HG02981 (cell line): ENCODE results near the gene GGTLC1.
"Not testable (repeated sequence)": the region's sequence is repeated elsewhere in the genome, so short reads cannot be mapped to it uniquely, and the experiment has no call there.

Experiments
- ATAC-seq: cut with Tn5 transposase; IDR thresholded peaks from one replicate; pipeline ENCODE4 v1.9.1; 2021; ENCODE audit warnings: mild to moderate bottlenecking, moderate library complexity; ENCODE audit not compliant: unreplicated experiment

Gene GGTLC1

GRCh38 chr20:23995291-23995690 lies 6.7 kb upstream of the GGTLC1 start:
- not testable (repeated sequence) for ATAC-seq

- ATAC-seq: not testable (repeated sequence)
Observed at GRCh38 chr20:23994001-23994633, 5.5 kb upstream of the GGTLC1 start.

GRCh38 chr20:23993440-23993839 lies 4.9 kb upstream of the GGTLC1 start:
- ATAC-seq: not testable (repeated sequence)

- ATAC-seq: not testable (repeated sequence)
Observed at GRCh38 chr20:23990296-23990695, 1.7 kb upstream of the GGTLC1 start.

- ATAC-seq: not testable (repeated sequence)
Observed at GRCh38 chr20:23988966-23989365, 387 bp upstream of the GGTLC1 start.

- ATAC-seq: not testable (repeated sequence)
Observed at GRCh38 chr20:23986716-23987115, 1.9 kb downstream of the GGTLC1 start.

GRCh38 chr20:23986310-23986709 lies 2.3 kb downstream of the GGTLC1 start:
- ATAC-seq: not testable (repeated sequence)

- ATAC-seq: not testable (repeated sequence)
Observed at GRCh38 chr20:23985790-23986225, 2.8 kb downstream of the GGTLC1 start.

- not testable (repeated sequence) for ATAC-seq
Observed at GRCh38 chr20:23985066-23985789, 3.4 kb downstream of the GGTLC1 start.

GRCh38 chr20:23984476-23985023 lies 4.0 kb downstream of the GGTLC1 start:
- not testable (repeated sequence) for ATAC-seq

GRCh38 chr20:23982112-23983018 lies 6.2 kb downstream of the GGTLC1 start:
- not testable (repeated sequence) for ATAC-seq

GRCh38 chr20:23981526-23981925 lies 7.1 kb downstream of the GGTLC1 start:
- ATAC-seq: not testable (repeated sequence)

- not testable (repeated sequence) for ATAC-seq
Observed at GRCh38 chr20:23981014-23981413, 7.6 kb downstream of the GGTLC1 start.

- ATAC-seq: not testable (repeated sequence)
Observed at GRCh38 chr20:23979899-23980811, 8.4 kb downstream of the GGTLC1 start.

GRCh38 chr20:23979380-23979779 lies 9.2 kb downstream of the GGTLC1 start:
- ATAC-seq: not testable (repeated sequence)

- ATAC-seq: not testable (repeated sequence)
Observed at GRCh38 chr20:23978457-23978856, 10.1 kb downstream of the GGTLC1 start.

GRCh38 chr20:23974966-23975365 lies 13.6 kb downstream of the GGTLC1 start:
- ATAC-seq: no peak

GRCh38 chr20:23971310-23971709 lies 17.3 kb downstream of the GGTLC1 start:
- no peak for ATAC-seq

GRCh38 chr20:23970049-23970448 lies 18.5 kb downstream of the GGTLC1 start:
- ATAC-seq: no peak

GRCh38 chr20:23967616-23967979 lies 21.0 kb downstream of the GGTLC1 start:
- no peak for ATAC-seq
